Fibroblast of lung (primary cell): ENCODE measurements around the gene MAMDC4.

ENCODE experiments used
- CTCF ChIP-seq, 2 donors: IDR thresholded peaks in 1 of 2; conservative IDR thresholded peaks in 1 of 2; 1 replicate in 1 of 2; 2 replicates in 1 of 2; pipeline ENCODE4 v1.5.1; 2011 to 2012; ENCODE audit warnings: low read length in 2 of 2, control low read depth in 1 of 2, inconsistent platforms in 1 of 2, low read depth in 1 of 2, mild to moderate bottlenecking in 1 of 2
- EZH2 ChIP-seq: IDR thresholded peaks from 2 replicates; pipeline ENCODE4 v1.5.1; 2012; ENCODE audit warnings: low read length, control low read depth, mild to moderate bottlenecking; ENCODE audit errors: missing control alignments

DNA sequence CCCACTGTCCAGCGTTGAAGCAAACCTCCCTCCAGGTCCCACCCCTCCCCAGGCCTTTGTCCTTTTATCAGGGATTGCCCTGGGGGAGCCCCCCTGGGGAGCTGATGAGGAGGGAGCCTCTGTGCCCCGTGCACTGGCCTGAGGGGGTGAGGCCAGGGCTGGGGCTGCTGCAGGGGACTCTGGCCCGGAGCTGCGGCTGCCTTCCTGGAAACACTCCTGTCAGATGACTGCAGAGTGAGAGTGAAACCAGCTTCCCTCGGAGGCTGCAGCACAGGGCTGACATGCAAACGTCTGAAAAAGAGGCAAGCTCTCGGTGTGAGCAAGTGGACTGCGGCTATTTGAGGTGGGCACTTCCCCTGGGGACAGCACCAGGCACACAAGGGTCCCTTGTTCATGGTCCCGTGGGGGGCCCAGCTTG, 29.6 kb downstream of the MAMDC4 start:
- TF ChIP-seq CTCF (conservative IDR thresholded peaks at IDR 0.05 in 1 of 2, IDR thresholded peaks at IDR 0.05 in 1 of 2; ENCODE audit: low read depth in 1 of 2, low read length in 2 of 2) (no peak), EZH2 (no peak)
